Measurements from ENCODE around the gene CABP1. TPM values are rescaled to one million over a fixed set of nuclear protein-coding genes. Genes with fewer than 3 reads are reported as not detected.

The CABP1 gene
- total RNA-seq (2022; extraction: Qiagen RNA extraction): 0.10 to 0.32 TPM (median 0.29 TPM) in 5 replicates

GRCh38 chr12:120639771-120640721 lies at the start of gene CABP1:
Gene CABP1 (plus strand): TSS chr12:120640626. CDS start chr12:120640686, 60 bp downstream.

DNA sequence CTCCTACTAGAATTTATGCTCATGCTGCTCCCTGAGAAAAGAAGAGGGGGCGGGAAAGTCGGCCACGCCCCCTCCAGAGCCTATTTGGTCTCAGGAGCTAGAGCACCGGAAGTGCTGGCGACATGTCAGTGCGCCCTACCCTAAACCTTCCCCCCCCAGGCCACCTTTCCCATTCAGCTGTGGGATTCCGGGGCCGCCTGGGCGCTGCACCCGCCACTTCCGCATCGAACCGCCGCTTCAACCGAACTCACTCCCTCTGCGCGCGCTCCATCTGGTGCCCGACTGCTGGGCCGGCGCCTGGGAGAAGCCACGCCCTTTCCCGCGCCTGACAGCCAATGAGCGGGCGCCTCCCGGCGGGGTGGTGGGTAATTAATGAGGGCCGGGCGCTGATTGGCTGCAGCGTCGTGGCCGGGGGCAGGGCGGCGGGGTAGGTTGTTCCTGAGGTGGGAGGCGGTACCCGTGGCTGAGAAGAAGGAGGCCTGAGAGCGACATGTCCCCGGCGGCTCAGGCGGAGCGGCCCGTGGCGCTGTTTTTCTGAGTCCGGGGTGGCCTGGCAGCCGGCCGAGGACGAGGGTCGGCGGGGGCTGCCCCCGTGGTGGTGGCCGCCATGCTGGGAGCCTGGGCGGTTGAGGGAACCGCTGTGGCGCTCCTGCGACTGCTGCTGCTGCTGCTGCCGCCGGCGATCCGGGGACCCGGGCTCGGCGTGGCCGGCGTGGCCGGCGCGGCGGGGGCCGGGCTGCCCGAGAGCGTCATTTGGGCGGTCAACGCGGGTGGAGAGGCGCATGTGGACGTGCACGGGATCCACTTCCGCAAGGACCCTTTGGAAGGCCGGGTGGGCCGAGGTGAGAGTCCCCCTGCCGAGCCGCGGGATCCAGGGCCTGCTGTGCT lies 46.5 kb downstream of the CABP1 start, which contains the start of gene MLEC:
Gene MLEC (plus strand): TSS at position 460 of the 888 bp plus-strand sequence. CDS start 148 bp downstream, at position 608.

GRCh38 chr12:120710031-120710804 lies 69.8 kb downstream of the CABP1 start, which contains the start of gene UNC119B:
Gene UNC119B (plus strand): TSS chr12:120710458. CDS start chr12:120710475, 17 bp downstream.

Other genes starting within 250 kb of the CABP1 start
- 610 to 874 TPM (median 842 TPM) in 5 replicates for gene COX6A1, start 202.5 kb upstream of the CABP1 start, total RNA-seq (2022; extraction: Qiagen RNA extraction)
- 74.0 to 86.7 TPM (median 77.2 TPM) in 5 replicates for gene TRIAP1, start 194.2 kb upstream of the CABP1 start, total RNA-seq (2022; extraction: Qiagen RNA extraction)
- 24.7 to 26.9 TPM (median 25.2 TPM) in 5 replicates for gene GATC, start 194.2 kb upstream of the CABP1 start, total RNA-seq (2022; extraction: Qiagen RNA extraction)
- gene SRSF9, start 170.9 kb upstream of the CABP1 start, total RNA-seq (2022; extraction: Qiagen RNA extraction): 179 to 218 TPM (median 206 TPM) in 5 replicates
- 575 to 655 TPM (median 585 TPM) in 5 replicates for gene DYNLL1, start 144.5 kb upstream of the CABP1 start, total RNA-seq (2022; extraction: Qiagen RNA extraction)
- 26.5 to 32.0 TPM (median 28.9 TPM) in 5 replicates for gene COQ5, start 111.5 kb upstream of the CABP1 start, total RNA-seq (2022; extraction: Qiagen RNA extraction)
- gene RNF10, start 106.3 kb upstream of the CABP1 start, total RNA-seq (2022; extraction: Qiagen RNA extraction): 99.0 to 110 TPM (median 103 TPM) in 5 replicates
- gene POP5, start 59.2 kb upstream of the CABP1 start, total RNA-seq (2022; extraction: Qiagen RNA extraction): 45.3 to 60.1 TPM (median 50.3 TPM) in 5 replicates
- gene MLEC, start 46.5 kb downstream of the CABP1 start, total RNA-seq (2022; extraction: Qiagen RNA extraction): 80.4 to 115 TPM (median 84.9 TPM) in 5 replicates
- 23.3 to 30.7 TPM (median 27.2 TPM) in 5 replicates for gene UNC119B, start 69.8 kb downstream of the CABP1 start, total RNA-seq (2022; extraction: Qiagen RNA extraction)
- gene ACADS, start 85.2 kb downstream of the CABP1 start, total RNA-seq (2022; extraction: Qiagen RNA extraction): 10.4 to 12.3 TPM (median 10.6 TPM) in 5 replicates